K562 (cell line): Measurements from ENCODE around the gene VSTM1. TPM values are rescaled to one million over a fixed set of nuclear protein-coding genes. Genes with fewer than 3 reads are reported as not detected.

Experiments
- ATAC-seq: fragments of 200-7000 bp; cut with Tn5 transposase; 3 replicates; pipeline ENCODE4 v1.9.1; 2020; ENCODE audit warnings: moderate library complexity
- BruUV-seq: library from RNA; stranded (reverse); fragments of 400-500 nt; replicated peaks from 2 replicates; lab custom pipeline; 2021; lab: Mats Ljungman, UMichigan
- CTCF ChIA-PET: fragments of 300-600 bp; formaldehyde crosslinking; extraction: SDS; loops from one replicate; lab custom pipeline; 2021; ENCODE audit warnings: low intra/inter-chr PET ratio; lab: Yijun Ruan, JAX
- POLR2A ChIA-PET: fragments of 300-600, 350-650 bp; sonication (Branson Sonifier 250); formaldehyde crosslinking; extraction: SDS; loops from one replicate; lab custom pipeline; 2021; ENCODE audit warnings: antibody characterized with exemption, inconsistent platforms; lab: Yijun Ruan, JAX
- DNase-seq, 4 experiments: peaks; one replicate each; pipeline versions ENCODE4 v3.0.0 to v3.0.0-alpha.2; 2011 to 2018; ENCODE audit warnings: low spot score in 3 of 4, mixed read lengths in 3 of 4; ENCODE audit errors: extremely low read depth in 1 of 4
- FAIRE-seq: peaks from 2 replicates; lab custom pipeline; 2011; peaks lifted over from hg19 to GRCh38; lab: Jason Lieb, UNC
- H2AFZ ChIP-seq: 2 replicates; pipeline ENCODE4 v1.6.0; 2011; ENCODE audit warnings: low read depth, low read length, control low read depth, inconsistent platforms
- H3K27ac ChIP-seq: fragments of 200-600 bp; 3 replicates; pipeline ENCODE4 v1.8.0; 2011; ENCODE audit warnings: low read depth, mild to moderate bottlenecking, control low read depth, inconsistent platforms, low read length, moderate library complexity, mixed read lengths; ENCODE audit errors: extremely low read depth
- H3K27me3 ChIP-seq, 2 experiments: fragments of 300-600 bp in 1 of 2; 2 replicates in 1 of 2; 3 replicates in 1 of 2; pipeline versions ENCODE4 v1.6.0 to v1.8.0; 2011; ENCODE audit warnings: inconsistent platforms in 2 of 2, low read length in 2 of 2, mild to moderate bottlenecking in 1 of 2, mixed read lengths in 1 of 2, moderate library complexity in 1 of 2; ENCODE audit not compliant: control insufficient read depth in 2 of 2, insufficient read depth in 2 of 2
- H3K36me3 ChIP-seq: fragments of 300-600 bp; 3 replicates; pipeline ENCODE4 v1.8.0; 2011; ENCODE audit warnings: mild to moderate bottlenecking, low read length, inconsistent platforms; ENCODE audit not compliant: control insufficient read depth, insufficient read depth
- H3K4me1 ChIP-seq, 2 experiments: fragments of 200-600 bp in 1 of 2; replicated peaks in 1 of 2; 2 replicates in 1 of 2; 3 replicates in 1 of 2; pipeline versions ENCODE4 v1.5.1 to v1.8.0; 2011; ENCODE audit warnings: inconsistent platforms in 2 of 2, low read length in 2 of 2, mild to moderate bottlenecking in 1 of 2, mixed read lengths in 1 of 2, moderate library complexity in 1 of 2; ENCODE audit not compliant: control insufficient read depth in 2 of 2, insufficient read depth in 2 of 2
- H3K4me2 ChIP-seq: 2 replicates; pipeline ENCODE4 v1.6.1; 2011; ENCODE audit warnings: low read length, control low read depth, inconsistent platforms, mixed read lengths; ENCODE audit not compliant: insufficient read depth
- H3K4me3 ChIP-seq: fragments of 200-600 bp; sonication (generic), shearing (Covaris generic); 2 replicates; pipeline ENCODE4 v1.5.1; 2016; ENCODE audit warnings: control low read depth, inconsistent platforms
- H3K79me2 ChIP-seq: fragments of 200-600 bp; 3 replicates; pipeline ENCODE4 v1.8.0; 2011; ENCODE audit warnings: low read length, inconsistent platforms; ENCODE audit not compliant: control insufficient read depth, insufficient read depth
- H3K9ac ChIP-seq, 2 experiments: 2 replicates each; pipeline versions ENCODE4 v1.6.0 to v1.6.1; 2011; ENCODE audit warnings: low read depth in 2 of 2, low read length in 2 of 2, control low read depth in 1 of 2, inconsistent platforms in 1 of 2, mild to moderate bottlenecking in 1 of 2, mixed read lengths in 1 of 2; ENCODE audit not compliant: insufficient read depth in 1 of 2
- H3K9me1 ChIP-seq: one replicate; pipeline ENCODE4 v1.6.0; 2011; ENCODE audit warnings: inconsistent platforms, mild to moderate bottlenecking, low read length, moderate library complexity; ENCODE audit not compliant: control insufficient read depth, insufficient read depth
- H3K9me3 ChIP-seq: replicated peaks from 2 replicates; pipeline ENCODE4 v1.5.1; 2011; ENCODE audit warnings: low read depth, low read length, inconsistent platforms; ENCODE audit not compliant: control insufficient read depth, insufficient read depth
- H4K20me1 ChIP-seq: replicated peaks from 2 replicates; pipeline ENCODE4 v1.6.1; 2011; ENCODE audit warnings: low read length, inconsistent platforms, mixed read lengths; ENCODE audit not compliant: control insufficient read depth, insufficient read depth
- ASH1L ChIP-seq: fragments of 450-650 bp; IDR thresholded peaks from 2 replicates; pipeline ENCODE4 v1.6.1; 2018; ENCODE audit warnings: borderline replicate concordance, mild to moderate bottlenecking, low read depth; ENCODE audit not compliant: partially characterized antibody
- CREM ChIP-seq: IDR thresholded peaks from 2 replicates; pipeline ENCODE4 v1.6.1; 2014; ENCODE audit warnings: antibody characterized with exemption, low read depth
- GATAD2A ChIP-seq: fragments of 450-650 bp; IDR thresholded peaks from 2 replicates; pipeline ENCODE4 v1.6.1; 2017
- HDAC6 ChIP-seq: IDR thresholded peaks from 2 replicates; pipeline ENCODE4 v1.6.1; 2012; ENCODE audit warnings: low read depth, mild to moderate bottlenecking, control low read depth, inconsistent platforms, low read length, moderate library complexity
- HNRNPL ChIP-seq: fragments of 200-400 bp; formaldehyde crosslinking; IDR thresholded peaks from 2 replicates; pipeline ENCODE4 v1.6.1; 2017; ENCODE audit warnings: low read depth, mild to moderate bottlenecking, low read length
- MBD2 ChIP-seq: sonication (generic); IDR thresholded peaks from 2 replicates; pipeline ENCODE4 v1.6.1; 2016; ENCODE audit warnings: low read depth, borderline replicate concordance
- NELFE ChIP-seq: IDR thresholded peaks from 2 replicates; pipeline ENCODE4 v1.6.1; 2011; ENCODE audit warnings: mild to moderate bottlenecking; ENCODE audit not compliant: insufficient read depth, insufficient read length
- SMARCA5 ChIP-seq: fragments of 450-650 bp; IDR thresholded peaks from 2 replicates; pipeline ENCODE4 v1.6.1; 2016
- SP1 ChIP-seq: sonication (generic); formaldehyde crosslinking; IDR thresholded peaks from 2 replicates; pipeline ENCODE4 v1.8.1; 2022; ENCODE audit warnings: mild to moderate bottlenecking, missing genetic modification reagents
- ZNF134 ChIP-seq: fragments of 250-450 bp; sonication (Bioruptor Pico); conservative IDR thresholded peaks from 2 replicates; pipeline ENCODE4 v1.4.0; 2020
- WGBS: fragments of 100-300 bp; shearing (Covaris generic); methylation state at CpG from one replicate; pipeline ENCODE4 v1.1.6; 2016; ENCODE audit warnings: low coverage, mixed read lengths; ENCODE audit not compliant: insufficient coverage; ENCODE audit errors: missing lambda C conversion rate; 5-methylcytosine and 5-hydroxymethylcytosine counted together
- in situ Hi-C: fragments of 300-500 bp; cut with MboI; formaldehyde crosslinking; loops from 4 replicates; pipeline ENCODE4 v1.15.0; 2018; ENCODE audit warnings: inconsistent platforms, mixed read lengths
- intact Hi-C: fragments of 100-400 bp; cut with micrococcal nuclease; formaldehyde crosslinking; loops from 2 replicates; pipeline ENCODE4 v1.14.2; 2022
- polyA plus RNA-seq, 8 experiments: library from polyadenylated mRNA; depleted of rRNA in 4 of 8; stranded (reverse) in 5 of 8; unstranded in 3 of 8; fragments of >200 nt; fragmentation: Nextera tagmentation in 2 of 8; fragmentation: Illumina TruSeq in 1 of 8; extraction: Ambion mirVana in 2 of 8; extraction: Trizol in 1 of 8; gene quantifications; 2 replicates each; pipeline versions ENCODE4 v1.2.1 to v1.2.3, GENCODE V29; 2011 to 2014; ENCODE audit warnings: inconsistent platforms in 1 of 8, missing spikeins in 1 of 8
- total RNA-seq, 7 experiments: library from RNA; depleted of rRNA in 6 of 7; stranded (reverse); fragments of >200 nt in 6 of 7; fragmentation: Illumina TruSeq in 2 of 7; extraction: Trizol in 2 of 7; gene quantifications; 2 replicates each; pipeline versions ENCODE4 v1.2.1 to v1.2.3, GENCODE V29; 2011 to 2021; ENCODE audit warnings: low replicate concordance in 1 of 7
- TF ChIP-seq, protein P1 (sequence below), 3 experiments: fragments of 200-800 bp in 1 of 3; sonication (Bioruptor generic) in 1 of 3; sonication (generic) in 1 of 3; formaldehyde crosslinking in 1 of 3; IDR thresholded peaks; 2 replicates each; pipeline versions ENCODE4 v1.6.1 to v1.8.0; 2016 to 2022; ENCODE audit warnings: mild to moderate bottlenecking in 2 of 3, missing compliant biosample characterization in 2 of 3, missing genetic modification characterization in 2 of 3, missing genetic modification reagents in 1 of 3
- TF ChIP-seq, protein P2 (sequence below): fragments of 200-800 bp; sonication (Bioruptor generic); IDR thresholded peaks from 2 replicates; pipeline ENCODE4 v1.6.1; 2017; ENCODE audit warnings: missing genetic modification characterization, missing compliant biosample characterization
- TF ChIP-seq, protein P3 (sequence below): fragments of 450-650 bp; formaldehyde crosslinking; conservative IDR thresholded peaks from 2 replicates; pipeline ENCODE4 v1.4.0; 2022; ENCODE audit warnings: mild to moderate bottlenecking, missing genetic modification characterization
- TF ChIP-seq, protein P4 (sequence below): fragments of 250-450 bp; sonication (Bioruptor Pico); IDR thresholded peaks from 2 replicates; pipeline ENCODE4 v1.8.0; 2022; ENCODE audit warnings: inconsistent platforms

VSTM1 gene
- total and polyA plus RNA-seq, 9 of the 15 experiments (the other 6 are each of a cell fraction or from before 2014, with no cell fraction given), result not detected

DNA sequence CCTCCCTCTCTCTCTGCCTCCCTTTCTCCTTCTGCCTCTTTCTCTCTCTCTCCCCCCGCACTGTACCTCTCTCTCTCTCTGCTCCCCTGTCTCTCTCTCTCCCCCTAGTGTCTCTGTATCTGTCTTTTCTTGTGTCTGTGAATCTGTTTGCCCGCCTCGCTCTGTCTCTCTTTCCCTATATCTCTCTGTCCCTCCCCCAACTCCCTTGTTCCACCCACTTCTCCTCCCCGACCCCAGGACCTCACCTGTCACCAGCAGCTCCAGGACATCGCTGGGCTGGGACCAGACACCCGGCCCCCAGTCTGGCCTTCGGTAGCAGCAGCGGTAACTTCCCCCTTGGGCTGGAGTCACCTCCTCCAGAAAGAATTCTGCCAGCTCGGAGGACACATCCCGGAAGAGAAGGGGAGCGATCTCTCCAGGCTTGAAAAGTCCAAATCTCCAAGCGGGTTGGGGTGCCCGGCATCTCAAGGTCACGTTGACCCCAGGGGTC is 33.0 kb upstream of the VSTM1 start:
- Histone ChIP-seq H3K4me1 (peaks cover 0 to 26% of the 10 kb centered on the region in 2 experiments; a peak in 3 of 5 replicates), H3K79me2 (no peaks in the 10 kb centered on the region), H3K9ac (peak overlapping the region in 1 of 2 experiments; percentile 80; a peak in 2 of 4 replicates), H3K36me3 (no peaks in the 10 kb centered on the region), H3K9me1 (no peaks in the 10 kb centered on the region), H3K27me3 (peaks cover 0 to 9% of the 10 kb centered on the region in 2 experiments; a peak in 3 of 5 replicates), H2AFZ (peak overlapping the region; percentile 68), H3K9me3 (peaks cover 3% of the 10 kb centered on the region; the same call in 1 of the 2 replicates), H3K27ac (no peak overlapping the region), H3K4me3 (peak overlapping the region; percentile 15; the same call in 1 of the 2 replicates), H3K4me2 (peak overlapping the region; percentile 62), H4K20me1 (no peaks in the 10 kb centered on the region)
- ChIA-PET POLR2A (interaction anchor here (1.0 to 1.7 kb wide), 3 partner anchors 19 to 111 kb away, joined by 4 to 6 read pairs (median 5); partner anchors contain the start of genes CNOT3, PRPF31 and TFPT), CTCF (no interaction called here)
- in situ Hi-C loops, result no loop called here
- ATAC-seq (peak; percentile 77), DNase-seq (peak; percentile 36 to 57 (median 46)), FAIRE-seq (no peak)
- no TSS peak for BruUV-seq
- intact Hi-C loops, result no loop called here
- WGBS, result 6% methylated on average over 9 of the region's 14 CpGs
- TF ChIP-seq GATAD2A (0 out of 2 replicates have a peak, but pooled peaks have one; percentile 24), SMARCA5 (peak; percentile 34; the same call in 1 of the 2 replicates), HNRNPL (no peak), MBD2 (no peak), CREM (0 out of 2 replicates have a peak, but pooled peaks have one; percentile 2), HDAC6 (no peak), ZNF134 (CRISPR knock-in tag) (no peak), SP1 (CRISPR knock-in tag) (no peak), ASH1L (no peak), NELFE (no peak)
- TF ChIP-seq, protein P1, sequence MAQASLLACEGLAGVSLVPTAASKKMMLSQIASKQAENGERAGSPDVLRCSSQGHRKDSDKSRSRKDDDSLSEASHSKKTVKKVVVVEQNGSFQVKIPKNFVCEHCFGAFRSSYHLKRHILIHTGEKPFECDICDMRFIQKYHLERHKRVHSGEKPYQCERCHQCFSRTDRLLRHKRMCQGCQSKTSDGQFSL (CRISPR knock-in tag; IDR thresholded peaks at IDR 0.05), result no peak
- TF ChIP-seq, protein P1 (tag; IDR thresholded peaks at IDR 0.05), result no peak
- TF ChIP-seq, protein P2, sequence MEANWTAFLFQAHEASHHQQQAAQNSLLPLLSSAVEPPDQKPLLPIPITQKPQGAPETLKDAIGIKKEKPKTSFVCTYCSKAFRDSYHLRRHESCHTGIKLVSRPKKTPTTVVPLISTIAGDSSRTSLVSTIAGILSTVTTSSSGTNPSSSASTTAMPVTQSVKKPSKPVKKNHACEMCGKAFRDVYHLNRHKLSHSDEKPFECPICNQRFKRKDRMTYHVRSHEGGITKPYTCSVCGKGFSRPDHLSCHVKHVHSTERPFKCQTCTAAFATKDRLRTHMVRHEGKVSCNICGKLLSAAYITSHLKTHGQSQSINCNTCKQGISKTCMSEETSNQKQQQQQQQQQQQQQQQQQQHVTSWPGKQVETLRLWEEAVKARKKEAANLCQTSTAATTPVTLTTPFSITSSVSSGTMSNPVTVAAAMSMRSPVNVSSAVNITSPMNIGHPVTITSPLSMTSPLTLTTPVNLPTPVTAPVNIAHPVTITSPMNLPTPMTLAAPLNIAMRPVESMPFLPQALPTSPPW (CRISPR knock-in tag), result peak; percentile 46; the same call in 1 of the 2 replicates
- TF ChIP-seq, protein P3, sequence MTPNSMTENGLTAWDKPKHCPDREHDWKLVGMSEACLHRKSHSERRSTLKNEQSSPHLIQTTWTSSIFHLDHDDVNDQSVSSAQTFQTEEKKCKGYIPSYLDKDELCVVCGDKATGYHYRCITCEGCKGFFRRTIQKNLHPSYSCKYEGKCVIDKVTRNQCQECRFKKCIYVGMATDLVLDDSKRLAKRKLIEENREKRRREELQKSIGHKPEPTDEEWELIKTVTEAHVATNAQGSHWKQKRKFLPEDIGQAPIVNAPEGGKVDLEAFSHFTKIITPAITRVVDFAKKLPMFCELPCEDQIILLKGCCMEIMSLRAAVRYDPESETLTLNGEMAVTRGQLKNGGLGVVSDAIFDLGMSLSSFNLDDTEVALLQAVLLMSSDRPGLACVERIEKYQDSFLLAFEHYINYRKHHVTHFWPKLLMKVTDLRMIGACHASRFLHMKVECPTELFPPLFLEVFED (CRISPR knock-in tag), result peak; percentile 90
- TF ChIP-seq, protein P4, sequence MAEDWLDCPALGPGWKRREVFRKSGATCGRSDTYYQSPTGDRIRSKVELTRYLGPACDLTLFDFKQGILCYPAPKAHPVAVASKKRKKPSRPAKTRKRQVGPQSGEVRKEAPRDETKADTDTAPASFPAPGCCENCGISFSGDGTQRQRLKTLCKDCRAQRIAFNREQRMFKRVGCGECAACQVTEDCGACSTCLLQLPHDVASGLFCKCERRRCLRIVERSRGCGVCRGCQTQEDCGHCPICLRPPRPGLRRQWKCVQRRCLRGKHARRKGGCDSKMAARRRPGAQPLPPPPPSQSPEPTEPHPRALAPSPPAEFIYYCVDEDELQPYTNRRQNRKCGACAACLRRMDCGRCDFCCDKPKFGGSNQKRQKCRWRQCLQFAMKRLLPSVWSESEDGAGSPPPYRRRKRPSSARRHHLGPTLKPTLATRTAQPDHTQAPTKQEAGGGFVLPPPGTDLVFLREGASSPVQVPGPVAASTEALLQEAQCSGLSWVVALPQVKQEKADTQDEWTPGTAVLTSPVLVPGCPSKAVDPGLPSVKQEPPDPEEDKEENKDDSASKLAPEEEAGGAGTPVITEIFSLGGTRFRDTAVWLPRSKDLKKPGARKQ (CRISPR knock-in tag), result no peak
